Effector CD8-positive, alpha-beta T cell (primary cell): Measurements from ENCODE around the gene EPN1.
A peak's percentile ranks its signal among the peaks of the same experiment; 100 is the strongest.
"Not testable (repeated sequence)": the region's sequence is repeated elsewhere in the genome, so short reads cannot be mapped to it uniquely, and the experiment has no call there.

Source experiments
- DNase-seq: peaks from one replicate; lab custom pipeline; 2025; lab: John Stamatoyannopoulos, UW

The EPN1 gene

DNA sequence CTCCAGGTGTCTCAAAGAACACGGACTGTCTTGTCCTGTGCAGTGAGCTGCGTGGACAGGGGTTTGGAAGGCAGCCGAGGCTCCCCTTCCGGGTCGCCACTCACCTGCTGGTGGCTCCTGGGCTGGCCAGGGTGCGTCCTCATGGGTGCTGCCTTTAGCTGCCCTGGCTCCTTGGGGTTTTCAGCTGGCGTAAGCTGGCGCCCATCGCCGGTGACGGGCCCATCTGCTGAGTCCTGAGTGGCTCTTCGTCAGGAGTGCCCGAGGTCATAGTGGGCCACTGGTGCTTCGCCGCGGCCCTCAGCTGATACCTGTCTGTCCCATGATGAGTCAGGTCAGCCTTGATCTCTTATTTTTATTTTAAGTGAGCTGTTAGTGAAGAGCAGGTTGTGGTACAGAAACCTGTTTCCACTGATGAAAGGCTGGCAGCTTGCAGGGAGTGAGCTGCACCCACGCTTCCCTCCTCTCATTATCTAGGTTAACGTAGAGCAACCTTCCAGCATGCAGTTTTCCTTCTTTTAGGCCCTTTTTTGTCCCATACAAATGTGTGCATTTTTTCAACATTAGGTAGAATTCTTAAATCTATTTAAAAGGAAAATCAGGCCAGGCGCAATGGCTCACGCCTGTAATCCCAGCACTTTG, 18.4 kb downstream of the EPN1 start:
- DNase-seq = no peak

- no peak for DNase-seq
These were observed 19.2 kb downstream of the EPN1 start for GRCh38 chr19:55694241-55694655.

- no peak for DNase-seq
These were observed 19.8 kb downstream of the EPN1 start for GRCh38 chr19:55694656-55695491.

GRCh38 chr19:55695511-55696290, 20.7 kb downstream of the EPN1 start:
- DNase-seq = no peak

- DNase-seq = no peak
These were observed 21.5 kb downstream of the EPN1 start for GRCh38 chr19:55696301-55697068.

- DNase-seq = no peak
These were observed 22.0 kb downstream of the EPN1 start for GRCh38 chr19:55697069-55697440.

GRCh38 chr19:55697698-55698097, 22.7 kb downstream of the EPN1 start:
- no peak for DNase-seq

DNA sequence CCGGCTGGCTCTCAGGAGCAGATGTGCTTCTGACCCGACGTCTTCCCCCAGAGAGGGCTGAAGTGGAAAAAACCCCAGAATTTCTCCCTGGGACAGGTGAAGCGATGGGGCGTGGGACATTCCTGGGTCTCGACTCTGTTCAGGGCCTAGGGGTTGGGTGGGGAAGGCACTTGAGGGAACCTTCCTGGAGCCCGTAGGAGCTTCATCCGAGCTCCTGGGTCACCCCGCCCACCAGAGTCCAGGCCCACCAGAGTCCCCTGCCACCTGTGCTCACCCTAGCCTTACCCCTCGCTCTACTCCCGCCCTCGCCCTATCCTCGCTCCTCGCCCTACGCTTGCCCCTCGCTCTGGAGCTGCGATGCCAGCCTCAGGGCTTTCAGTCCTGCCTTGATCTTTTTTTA, 23.2 kb downstream of the EPN1 start:
- no peak for DNase-seq

GRCh38 chr19:55699221-55699620, 24.2 kb downstream of the EPN1 start:
- DNase-seq = no peak

DNA sequence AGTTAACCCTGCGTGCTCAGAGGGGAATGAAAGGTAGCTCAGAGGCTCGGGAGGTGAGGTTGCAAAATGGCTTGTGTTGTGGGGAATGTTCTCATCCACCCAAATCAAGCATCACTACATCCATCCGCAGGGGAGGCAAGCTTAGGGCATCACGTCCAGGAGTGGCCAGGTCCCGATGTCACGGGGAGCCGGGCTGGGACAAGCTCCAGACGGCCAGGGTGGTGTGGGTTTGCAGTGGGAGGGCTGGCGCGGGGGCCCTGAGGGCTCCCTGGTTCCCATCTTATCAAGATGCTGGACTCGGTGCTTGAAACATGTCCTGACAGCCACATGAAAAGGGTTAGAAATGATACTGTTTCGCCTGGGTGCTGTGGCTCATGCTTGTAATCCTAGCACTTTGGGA, 25.8 kb downstream of the EPN1 start:
- DNase-seq = no peak

GRCh38 chr19:55702131-55702627, 27.2 kb downstream of the EPN1 start:
- no peak for DNase-seq

DNA sequence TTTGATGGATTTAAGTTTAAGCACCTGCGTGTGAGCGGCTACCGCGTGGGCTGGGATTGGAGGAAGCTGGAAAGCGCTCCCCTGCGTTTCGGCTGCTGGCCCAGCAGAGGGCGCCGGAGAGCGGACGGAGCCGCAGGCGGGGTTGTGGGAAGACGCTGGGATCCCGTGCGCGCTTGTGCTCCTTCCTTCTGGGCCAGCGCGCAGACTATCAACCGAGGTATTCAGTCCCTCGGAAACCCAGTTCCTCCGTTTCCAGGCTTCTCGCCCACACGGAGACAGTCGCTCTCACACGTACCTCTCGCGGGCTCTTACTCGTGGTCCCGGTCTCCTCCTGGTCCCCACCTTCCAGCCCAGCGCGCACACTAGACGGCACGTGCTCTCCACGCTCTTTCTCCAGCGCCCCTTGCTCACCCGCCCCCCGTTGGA, 28.8 kb downstream of the EPN1 start:
- peak; percentile 12 for DNase-seq

GRCh38 chr19:55704494-55705245, 29.6 kb downstream of the EPN1 start:
- DNase-seq = no peak

GRCh38 chr19:55705972-55706371, 30.9 kb downstream of the EPN1 start:
- DNase-seq = no peak

GRCh38 chr19:55711719-55712118, 36.7 kb downstream of the EPN1 start:
- no peak for DNase-seq

- no peak for DNase-seq
These were observed 38.0 kb downstream of the EPN1 start for GRCh38 chr19:55712804-55713631.

GRCh38 chr19:55716531-55716930, 41.5 kb downstream of the EPN1 start:
- no peak for DNase-seq

DNA sequence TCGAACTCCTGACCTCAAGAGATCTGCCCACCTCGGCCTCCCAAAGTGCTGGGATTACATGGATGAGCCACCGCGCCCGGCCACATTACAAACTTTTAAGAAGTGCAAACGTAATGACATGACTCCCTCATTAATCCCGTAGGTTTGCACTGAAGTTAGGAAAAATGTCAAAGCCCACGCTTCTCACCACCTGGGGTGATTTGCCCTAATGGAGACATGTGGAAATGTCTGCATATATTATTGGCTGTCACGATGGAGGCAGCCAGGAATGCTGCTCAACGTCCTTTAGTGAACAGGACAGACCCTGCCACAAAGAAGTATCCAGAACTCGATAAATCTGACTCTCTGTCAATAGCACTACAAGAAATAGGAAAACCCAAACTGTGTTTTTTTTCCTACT, 42.2 kb downstream of the EPN1 start:
- DNase-seq = no peak

- not testable (repeated sequence) for DNase-seq
These were observed 43.1 kb downstream of the EPN1 start for GRCh38 chr19:55717879-55718711.
